GM19372 (cell line): Measurements from ENCODE around the gene SLC25A47.
"Not testable (repeated sequence)": the region's sequence is repeated elsewhere in the genome, so short reads cannot be mapped to it uniquely, and the experiment has no call there.

Experiments used
- ATAC-seq: cut with Tn5 transposase; IDR thresholded peaks from one replicate; pipeline ENCODE4 v1.9.1; 2021; ENCODE audit warnings: mild to moderate bottlenecking, low read depth, moderate library complexity; ENCODE audit not compliant: unreplicated experiment

SLC25A47 gene, protein sequence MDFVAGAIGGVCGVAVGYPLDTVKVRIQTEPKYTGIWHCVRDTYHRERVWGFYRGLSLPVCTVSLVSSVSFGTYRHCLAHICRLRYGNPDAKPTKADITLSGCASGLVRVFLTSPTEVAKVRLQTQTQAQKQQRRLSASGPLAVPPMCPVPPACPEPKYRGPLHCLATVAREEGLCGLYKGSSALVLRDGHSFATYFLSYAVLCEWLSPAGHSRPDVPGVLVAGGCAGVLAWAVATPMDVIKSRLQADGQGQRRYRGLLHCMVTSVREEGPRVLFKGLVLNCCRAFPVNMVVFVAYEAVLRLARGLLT

DNA sequence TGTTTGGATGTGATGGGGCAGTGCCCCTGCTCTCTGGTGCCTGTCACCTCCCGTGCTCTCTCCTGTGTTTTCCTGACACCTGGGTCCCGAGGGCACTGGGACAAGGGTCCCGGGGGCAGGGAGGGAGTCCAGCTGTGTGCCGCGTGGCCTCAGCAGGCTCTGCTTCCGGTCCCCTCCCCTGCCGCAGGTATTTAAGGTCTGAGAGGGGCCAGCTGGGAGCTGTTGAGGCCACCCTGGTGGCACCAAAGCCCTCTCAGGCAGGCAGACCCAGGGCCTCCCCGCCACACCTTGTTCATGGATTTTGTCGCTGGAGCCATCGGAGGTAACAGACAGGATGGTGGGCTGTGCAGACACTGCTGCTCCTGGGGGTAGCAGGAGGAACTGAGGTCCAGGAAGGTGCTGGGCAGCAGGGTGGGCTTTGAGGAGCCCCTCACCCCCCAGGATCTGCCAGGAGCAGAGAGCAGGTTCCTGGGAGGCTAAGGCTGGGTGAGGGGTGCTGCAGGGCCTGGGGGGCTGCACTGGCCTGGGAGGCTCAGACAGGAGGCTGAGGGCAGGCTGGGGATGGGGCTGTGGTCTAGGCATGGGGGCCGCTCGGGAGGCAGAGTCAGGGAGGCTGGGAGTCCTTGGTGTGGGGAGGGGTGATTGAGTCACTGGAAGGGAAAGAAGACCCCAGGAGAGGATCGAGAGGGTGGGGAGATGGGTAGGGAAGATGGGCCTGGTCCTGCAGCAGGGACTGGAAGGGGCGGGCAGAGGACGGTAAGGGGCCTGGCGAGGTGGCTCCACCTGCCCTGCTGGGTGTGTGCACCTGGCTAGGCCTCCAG, at the start of gene SLC25A47:
SLC25A47 (plus strand) TSS at position 219 of the 821 bp plus-strand sequence; CDS start at position 295, 76 bp downstream.
- ATAC-seq = no peak

DNA sequence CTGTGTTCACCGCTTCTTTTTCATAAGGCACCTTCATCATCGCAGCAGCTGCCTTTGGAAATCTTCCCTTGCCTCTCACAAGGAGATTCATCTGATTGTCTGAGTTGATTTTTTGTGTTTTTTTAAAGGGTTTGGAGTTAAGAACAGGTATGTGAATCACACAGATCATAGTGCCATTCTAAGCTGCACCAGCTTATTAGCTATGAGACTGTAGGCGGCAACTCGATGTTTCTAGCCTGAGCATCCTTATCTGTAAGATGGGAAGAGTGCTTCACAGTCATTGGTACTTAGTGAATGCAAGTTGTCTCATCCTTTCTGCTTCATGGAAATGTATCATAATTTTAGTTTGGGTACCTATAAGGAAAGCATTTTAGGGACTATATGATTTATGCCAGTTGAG, 48.9 kb upstream of the SLC25A47 start:
- ATAC-seq = no peak

DNA sequence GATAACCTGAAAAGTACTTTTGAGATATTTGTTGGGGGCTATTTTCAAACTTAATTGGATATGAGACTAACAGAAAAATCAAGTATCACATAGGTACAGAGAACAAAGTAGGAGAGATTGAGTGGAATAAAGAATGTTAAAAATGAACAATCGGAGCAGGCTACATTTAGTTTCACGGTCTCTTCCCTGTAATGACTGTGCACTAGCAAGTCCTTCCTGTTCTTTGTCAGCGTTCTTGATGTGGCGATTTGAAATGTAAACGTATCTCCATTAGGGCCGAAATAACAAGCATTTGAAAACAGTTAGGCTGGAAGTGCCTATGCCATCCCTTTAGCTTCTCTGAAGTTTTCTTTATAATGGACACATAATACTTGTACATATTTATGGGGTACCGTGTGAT, 47.9 kb upstream of the SLC25A47 start:
- no peak for ATAC-seq

DNA sequence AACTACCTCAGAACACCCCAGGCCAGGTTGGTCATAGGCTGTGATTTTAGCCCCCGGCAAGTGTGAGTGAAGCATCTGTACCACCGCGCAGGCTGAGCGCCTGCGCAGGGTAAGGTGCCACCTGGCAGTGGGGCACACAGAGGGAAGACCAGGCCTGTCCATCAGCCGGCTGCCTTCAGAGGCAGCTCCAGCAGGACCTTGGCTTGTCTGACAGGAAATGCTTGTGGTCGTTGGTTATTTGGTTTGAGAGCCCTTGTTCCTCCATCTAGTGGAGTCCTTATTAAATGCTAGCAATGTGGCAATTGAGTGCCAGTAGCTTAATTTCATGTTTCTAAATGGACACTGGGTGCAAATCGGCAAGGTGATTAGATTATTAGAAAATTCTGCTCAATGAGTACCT, 44.4 kb upstream of the SLC25A47 start:
- no peak for ATAC-seq

DNA sequence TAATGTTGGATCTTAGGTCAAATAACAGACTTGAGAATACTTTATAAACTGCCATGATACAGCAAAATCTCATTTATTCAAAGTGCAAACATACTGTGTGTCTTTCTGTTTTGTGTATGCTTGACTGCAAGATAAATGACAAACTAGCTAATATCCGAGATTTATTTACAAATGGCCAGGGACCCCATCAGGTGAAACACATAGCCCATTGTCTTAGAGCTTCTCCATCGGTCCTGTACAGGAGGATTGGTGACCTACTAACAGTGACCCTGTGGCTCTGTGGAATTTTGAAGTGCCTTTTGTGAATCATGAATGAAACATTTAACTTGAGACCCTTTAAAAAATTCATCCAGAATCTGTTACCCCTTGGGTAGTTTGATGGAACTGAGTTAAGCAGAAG, 44.0 kb upstream of the SLC25A47 start:
- no peak for ATAC-seq

DNA sequence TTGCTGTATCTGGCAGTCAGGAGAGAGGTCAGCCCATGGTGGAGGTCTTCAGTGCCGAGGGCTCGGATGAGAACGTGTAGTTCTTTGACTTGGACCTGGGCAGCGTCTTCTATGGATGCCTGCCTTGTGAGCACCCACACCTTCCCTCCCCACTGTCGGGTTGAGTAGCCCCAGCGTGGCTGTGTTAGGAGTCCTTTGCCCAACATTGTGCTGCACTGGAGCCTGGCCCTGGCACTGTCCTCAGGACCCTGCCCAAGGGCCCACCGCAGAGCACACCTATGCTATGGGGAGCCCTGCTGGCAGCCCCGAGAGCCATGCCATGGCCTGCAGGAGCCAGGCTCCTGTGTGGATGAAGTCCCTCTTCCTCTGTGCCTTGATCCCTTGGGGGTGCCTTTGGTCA, 43.6 kb upstream of the SLC25A47 start:
- ATAC-seq = no peak

DNA sequence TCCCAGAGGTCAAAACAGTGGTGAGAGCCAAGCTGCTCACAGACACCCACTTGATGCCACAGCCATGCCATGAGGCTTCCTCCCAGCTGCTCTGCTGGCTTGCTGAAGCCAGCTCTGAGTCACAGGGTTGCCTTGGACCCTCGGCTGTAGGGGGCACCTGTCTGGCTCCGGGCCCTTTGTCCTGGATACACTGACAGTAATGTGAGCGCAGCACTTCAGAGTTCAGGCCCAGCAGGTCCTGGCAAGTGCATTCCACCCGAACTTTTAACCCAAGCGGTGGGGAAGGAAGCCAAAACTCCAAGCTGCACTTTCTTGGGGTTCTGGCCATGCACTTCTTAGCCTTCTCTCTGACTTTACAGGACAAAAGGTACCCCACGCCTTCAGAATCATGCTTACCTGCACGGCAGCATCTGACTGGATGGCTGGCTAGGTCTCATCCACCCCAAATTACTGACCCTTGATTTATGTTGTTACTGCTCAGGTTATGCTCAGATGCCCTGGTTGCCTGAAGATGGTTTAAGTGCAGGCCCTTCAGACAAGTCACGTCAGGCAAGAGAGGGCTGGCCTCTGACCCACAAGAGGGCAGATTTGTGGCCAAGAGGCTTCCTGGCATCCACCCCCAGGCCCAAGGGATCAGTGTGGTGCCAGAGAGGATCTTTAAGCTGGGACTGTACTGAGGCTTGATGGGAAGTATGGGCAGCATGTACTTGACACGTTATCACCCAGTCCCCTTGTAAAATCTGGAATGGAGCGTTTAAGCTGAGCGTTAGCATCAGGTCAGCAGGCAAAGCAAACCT, 41.7 kb upstream of the SLC25A47 start:
- ATAC-seq = no peak

DNA sequence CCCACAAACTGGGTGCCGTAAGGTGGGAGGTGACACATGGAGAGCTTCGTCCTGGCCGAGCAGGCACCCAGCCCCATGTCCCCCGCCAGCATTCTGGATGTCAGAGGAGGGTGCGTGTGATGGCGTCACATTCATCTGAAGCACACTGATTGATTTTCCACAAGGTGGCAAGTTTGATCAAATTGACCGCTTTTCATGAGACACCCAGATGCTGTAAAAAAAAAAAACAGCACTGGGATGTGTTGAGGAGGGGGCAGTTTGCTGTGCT, 41.1 kb upstream of the SLC25A47 start:
- no peak for ATAC-seq

DNA sequence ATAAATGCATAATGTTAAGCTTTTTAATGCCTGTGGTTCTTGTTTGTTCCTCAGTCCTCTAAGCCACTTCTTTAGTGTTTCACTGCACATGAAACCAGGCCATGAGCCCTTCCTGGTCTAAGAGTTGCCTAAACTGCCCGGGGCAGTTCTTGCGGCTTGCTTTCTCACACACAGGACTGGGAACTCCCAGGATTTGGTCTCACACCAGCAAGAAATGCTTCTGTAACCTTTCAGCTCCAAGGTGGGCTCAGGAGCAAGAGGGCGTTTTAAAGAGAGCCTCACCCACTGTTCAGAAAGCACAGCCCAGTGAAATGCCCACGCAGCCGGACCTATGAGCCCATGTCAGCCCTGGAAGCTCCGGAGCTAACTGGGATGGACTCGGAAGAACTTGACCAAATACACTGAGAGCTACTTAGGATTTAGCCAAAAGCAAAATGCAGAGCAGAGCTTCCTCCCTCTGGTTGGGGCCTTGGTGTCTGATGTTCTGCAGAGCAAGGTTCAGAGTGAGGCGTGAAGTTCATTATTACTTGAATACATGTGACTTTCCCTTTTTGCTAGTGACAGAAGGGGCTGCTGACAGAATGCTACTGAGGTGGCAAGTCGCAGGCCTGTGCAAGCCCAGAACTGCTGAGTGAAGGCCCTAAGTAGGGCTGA, 40.2 kb upstream of the SLC25A47 start:
- no peak for ATAC-seq

DNA sequence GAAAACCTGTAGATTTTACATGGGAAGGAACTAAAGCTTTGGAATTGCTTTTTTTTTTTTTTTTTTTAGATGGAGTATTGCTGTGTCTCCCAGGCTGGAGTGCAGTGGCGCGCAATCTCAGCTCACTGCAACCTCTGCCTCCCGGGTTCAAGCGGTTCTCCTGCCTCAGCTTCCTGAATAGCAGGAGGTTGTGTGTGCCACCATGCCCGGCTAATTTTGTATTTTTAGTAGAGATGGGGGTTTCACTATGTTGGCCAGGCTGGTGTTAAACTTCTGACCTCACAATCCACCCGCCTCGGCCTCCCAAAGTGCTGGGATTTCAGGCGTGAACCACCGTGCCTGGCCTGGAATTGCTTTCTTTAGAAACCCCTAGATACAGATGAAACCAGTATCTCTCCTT, 39.7 kb upstream of the SLC25A47 start:
- ATAC-seq = not testable (repeated sequence)

DNA sequence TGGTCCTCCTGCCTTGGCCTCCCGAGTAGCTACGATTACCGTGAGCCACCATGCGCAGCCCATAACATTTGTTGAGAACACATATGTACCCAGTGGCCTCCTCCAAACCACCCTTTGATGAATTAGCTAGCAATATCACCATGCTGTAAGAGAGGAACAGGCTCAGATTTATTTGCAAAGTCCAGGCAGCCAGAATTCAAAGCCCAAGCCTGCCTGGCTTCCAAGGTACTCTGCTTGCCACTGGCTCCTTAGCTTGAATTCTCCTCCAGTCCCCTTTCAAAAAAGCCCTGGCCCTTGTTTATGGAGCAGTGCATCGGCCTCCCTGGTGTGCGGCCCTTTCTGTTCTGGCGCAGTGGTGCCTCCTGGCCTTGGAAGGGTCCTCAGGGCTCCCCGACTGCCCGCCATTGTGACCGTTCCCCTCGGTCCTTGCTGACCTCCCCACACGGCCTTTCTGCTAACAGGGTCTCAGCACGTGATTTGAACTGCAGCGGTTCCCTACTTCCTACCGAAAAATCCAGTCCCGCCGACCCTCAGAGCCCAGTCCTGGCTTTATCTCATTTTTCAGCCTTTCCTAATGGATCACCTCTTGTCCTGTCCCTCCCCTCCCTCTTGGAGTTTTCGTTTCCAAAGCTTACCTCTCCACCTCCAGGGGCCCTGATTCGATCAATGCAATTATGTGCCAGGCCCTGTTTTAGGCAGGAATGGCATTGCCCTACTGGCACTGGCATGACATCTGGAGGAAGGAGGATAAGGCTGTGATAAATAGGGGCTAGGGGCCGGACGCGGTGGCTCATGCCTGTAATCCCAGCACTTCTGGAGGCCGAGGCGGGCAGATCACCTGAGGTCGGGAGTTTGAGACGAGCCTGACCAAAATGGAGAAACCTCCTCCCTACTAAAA, 38.9 kb upstream of the SLC25A47 start:
- ATAC-seq = no peak

DNA sequence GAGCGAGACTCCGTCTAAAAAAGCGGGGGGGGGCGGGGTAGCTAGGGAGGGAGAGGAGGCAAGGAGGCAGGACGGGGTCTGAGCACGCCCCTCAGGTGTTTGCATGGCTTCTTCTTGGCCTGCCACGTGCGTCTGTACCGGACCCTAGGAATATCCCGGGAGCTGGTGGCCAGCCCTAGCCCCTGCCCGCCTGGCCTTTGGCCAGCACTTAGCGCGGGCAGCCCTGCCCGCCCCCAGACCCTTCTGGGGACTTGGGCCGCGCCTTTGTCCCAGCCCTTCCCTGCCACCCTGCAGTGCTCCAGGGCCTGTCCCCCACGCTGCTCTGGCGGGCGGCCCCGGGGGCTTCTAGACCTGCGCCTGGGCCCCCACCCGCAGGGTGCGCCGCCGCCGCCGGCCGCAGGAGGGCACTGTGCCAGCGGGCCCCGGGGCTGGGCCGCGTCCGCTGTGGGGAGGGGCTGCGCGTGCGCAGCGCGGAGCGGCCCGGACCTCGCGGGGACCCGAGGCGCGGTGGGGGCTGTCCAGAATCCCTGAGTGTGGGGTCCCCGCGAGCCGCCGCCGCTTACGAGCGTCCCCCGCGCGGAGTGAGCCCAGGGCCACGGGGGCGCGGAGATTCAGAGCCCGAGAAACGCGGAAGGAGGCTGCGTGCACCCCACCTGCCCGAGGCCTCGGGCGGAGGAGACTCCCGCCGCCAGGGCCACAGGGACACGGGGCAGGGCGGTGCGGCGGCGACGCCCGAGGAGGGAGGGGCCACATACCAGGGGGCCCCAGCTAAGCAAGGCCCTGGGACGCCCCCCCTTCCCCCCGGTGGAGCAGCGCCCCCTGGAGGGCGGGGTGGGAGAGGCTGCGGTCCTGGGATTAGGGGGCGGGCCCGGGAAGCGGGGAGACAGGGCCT, 37.9 kb upstream of the SLC25A47 start:
- ATAC-seq = peak; percentile 87

DNA sequence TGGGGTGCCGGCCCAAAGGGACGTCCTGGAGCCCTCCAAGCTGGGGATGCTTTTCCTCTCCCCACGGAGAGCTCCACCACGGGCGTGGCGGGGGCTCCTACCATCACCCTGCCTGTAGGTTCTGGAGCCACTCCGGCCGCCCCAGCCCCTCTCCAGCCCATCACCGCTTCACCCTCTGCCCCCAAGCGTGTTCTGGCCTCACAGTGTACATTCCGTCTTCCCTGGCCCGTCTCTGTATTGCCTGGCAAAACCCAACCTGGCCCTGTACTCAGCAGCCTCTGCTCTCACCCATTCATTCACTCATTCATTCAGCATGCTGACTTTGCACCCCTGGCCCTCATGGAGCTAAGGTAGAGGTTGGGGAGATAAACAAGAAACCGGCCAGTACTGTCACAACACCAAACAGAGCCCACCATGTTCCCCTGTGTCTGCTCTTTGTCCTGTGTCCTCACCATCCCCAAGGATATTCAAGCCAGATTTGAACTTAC, 37.2 kb upstream of the SLC25A47 start:
- no peak for ATAC-seq

DNA sequence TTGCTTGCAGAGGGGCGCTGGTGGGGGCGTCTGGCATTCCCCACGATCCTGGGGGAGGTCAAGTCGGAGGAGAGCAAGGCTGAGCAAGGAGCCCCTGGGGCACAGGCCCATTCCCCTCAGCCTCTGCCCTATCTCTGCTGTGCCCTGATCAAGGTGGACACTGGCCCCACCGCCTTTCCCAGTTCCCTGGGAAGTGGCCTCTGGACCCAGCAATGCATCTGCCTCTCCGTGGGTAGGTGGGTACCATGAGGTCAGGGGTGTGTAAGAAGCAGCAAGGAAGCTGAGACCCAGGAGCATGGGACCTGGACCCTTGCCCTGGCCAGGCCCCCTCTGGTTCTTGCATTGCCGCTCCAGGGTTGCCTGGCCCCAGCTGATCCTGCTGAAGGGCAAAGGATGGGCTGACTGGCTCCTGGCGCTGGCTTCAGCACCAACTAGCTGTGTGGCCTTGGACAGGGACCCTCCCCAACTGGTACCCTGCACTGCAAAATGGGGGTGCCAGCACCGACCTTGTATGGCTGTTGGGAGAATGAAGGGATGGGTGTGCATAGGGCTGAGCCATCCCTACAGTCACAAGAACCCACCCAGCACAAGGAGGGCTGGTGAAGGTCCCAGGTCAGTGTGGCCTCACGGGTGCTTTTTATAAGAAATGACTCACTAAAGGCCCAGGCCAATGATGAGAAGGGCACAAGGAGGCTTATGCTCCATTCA, 36.5 kb upstream of the SLC25A47 start:
- no peak for ATAC-seq

DNA sequence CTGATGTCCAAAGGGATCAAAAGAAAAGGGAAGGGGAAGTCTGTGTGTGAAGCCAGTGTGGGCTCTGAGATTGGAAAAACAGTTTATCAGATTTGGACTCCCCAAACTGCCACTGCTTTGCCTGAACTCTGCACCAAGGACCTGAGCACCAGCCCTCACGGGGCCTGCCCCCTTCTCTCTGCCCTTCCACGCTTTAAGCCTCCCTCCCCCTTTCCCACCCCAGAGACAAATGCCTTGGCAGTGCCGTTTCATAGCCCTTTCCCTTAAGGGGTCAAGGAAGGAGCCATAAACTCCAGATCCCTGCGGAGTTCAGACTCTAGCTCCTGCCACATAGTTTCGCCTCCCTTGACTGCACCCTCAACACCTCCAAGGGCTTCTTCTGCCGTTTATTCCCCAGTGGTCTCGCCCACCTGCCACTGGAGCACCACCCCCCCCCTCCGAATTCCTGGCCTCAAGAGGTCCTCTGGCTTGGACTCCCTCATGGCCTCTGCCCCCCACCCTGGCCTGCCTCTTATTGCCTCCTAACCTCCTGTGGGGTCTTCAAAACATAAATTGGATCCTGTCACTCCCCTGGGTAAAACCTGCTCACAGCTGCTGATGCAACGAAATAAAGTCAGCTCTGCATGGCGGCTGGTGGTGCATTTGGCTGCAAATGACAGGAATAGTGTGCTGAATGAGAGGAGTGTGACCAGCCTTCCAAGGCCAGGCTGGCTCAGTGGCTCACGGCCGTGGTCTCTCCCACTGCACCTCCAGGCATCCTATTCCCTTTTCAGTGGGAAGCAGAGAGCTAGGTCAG, 35.7 kb upstream of the SLC25A47 start:
- ATAC-seq = no peak

DNA sequence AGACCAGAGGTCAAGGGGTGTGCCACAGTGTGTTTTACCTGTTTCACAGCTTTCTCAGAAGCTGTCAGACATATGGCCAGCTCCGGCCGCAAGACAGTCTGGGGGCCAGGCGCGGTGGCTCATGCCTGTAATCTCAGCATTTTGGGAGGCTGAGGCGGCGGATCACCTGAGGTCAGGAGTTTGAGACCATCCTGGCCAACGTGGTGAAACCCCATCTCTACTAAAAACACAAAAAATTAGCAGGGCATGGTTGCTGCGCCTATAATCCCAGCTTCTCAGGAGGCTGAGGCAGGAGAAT, 35.2 kb upstream of the SLC25A47 start:
- not testable (repeated sequence) for ATAC-seq

DNA sequence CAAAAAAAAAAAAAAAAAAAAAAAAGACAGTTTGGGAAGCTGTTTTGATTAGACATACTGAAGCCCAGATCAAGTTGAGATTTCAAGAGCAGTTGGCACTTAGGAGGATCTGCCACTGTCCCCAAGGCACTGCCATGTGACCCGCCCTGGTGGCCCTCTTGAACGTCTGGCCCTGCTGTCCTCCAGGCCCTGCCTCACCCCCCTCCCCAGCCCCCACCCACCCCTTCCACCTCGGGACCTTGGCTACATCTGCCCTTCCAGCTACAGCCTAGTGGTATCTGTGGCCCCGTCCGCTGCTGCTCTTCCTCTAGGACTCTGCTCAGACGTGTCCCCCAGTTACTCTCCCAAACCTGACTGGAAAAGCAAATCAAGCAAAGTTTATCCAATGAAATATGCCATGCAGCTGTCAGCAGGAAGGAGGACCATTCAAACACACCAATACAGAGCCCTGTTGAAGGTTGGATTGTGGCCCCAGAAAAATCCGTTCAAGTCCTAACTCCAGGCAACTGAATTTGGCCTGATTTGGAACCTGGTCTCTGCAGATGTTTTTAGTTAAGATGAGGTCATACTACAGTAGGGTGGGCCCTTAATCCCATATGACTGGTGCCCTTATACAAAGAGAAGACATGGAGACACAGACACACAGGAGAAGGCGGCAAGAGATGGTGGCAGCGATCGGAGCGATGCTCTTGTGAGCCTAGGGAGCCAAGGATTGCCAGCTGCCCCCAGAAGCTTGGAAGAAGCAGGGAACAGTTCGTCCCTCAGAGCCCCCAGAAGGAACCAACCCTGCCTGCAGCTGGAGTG, 34.6 kb upstream of the SLC25A47 start:
- no peak for ATAC-seq
